K562 (cell line): ENCODE results near the gene CMBL. TPM values are rescaled to one million over a fixed set of nuclear protein-coding genes. Genes with fewer than 3 reads are reported as not detected.

Source experiments
- ATAC-seq: fragments of 200-7000 bp; cut with Tn5 transposase; 3 replicates; pipeline ENCODE4 v1.9.1; 2020; ENCODE audit warnings: moderate library complexity
- BruUV-seq: library from RNA; stranded (reverse); fragments of 400-500 nt; replicated peaks from 2 replicates; lab custom pipeline; 2021; lab: Mats Ljungman, UMichigan
- CTCF ChIA-PET: fragments of 300-600 bp; formaldehyde crosslinking; extraction: SDS; loops from one replicate; lab custom pipeline; 2021; ENCODE audit warnings: low intra/inter-chr PET ratio; lab: Yijun Ruan, JAX
- POLR2A ChIA-PET: fragments of 300-600, 350-650 bp; sonication (Branson Sonifier 250); formaldehyde crosslinking; extraction: SDS; loops from one replicate; lab custom pipeline; 2021; ENCODE audit warnings: antibody characterized with exemption, inconsistent platforms; lab: Yijun Ruan, JAX
- DNase-seq, 4 experiments: peaks; one replicate each; pipeline versions ENCODE4 v3.0.0 to v3.0.0-alpha.2; 2011 to 2018; ENCODE audit warnings: low spot score in 3 of 4, mixed read lengths in 3 of 4; ENCODE audit errors: extremely low read depth in 1 of 4
- FAIRE-seq: peaks from 2 replicates; lab custom pipeline; 2011; peaks lifted over from hg19 to GRCh38; lab: Jason Lieb, UNC
- H2AFZ ChIP-seq: 2 replicates; pipeline ENCODE4 v1.6.0; 2011; ENCODE audit warnings: low read depth, low read length, control low read depth, inconsistent platforms
- H3K27ac ChIP-seq: fragments of 200-600 bp; 3 replicates; pipeline ENCODE4 v1.8.0; 2011; ENCODE audit warnings: low read depth, mild to moderate bottlenecking, control low read depth, inconsistent platforms, low read length, moderate library complexity, mixed read lengths; ENCODE audit errors: extremely low read depth
- H3K27me3 ChIP-seq, 2 experiments: fragments of 300-600 bp in 1 of 2; 2 replicates in 1 of 2; 3 replicates in 1 of 2; pipeline versions ENCODE4 v1.6.0 to v1.8.0; 2011; ENCODE audit warnings: inconsistent platforms in 2 of 2, low read length in 2 of 2, mild to moderate bottlenecking in 1 of 2, mixed read lengths in 1 of 2, moderate library complexity in 1 of 2; ENCODE audit not compliant: control insufficient read depth in 2 of 2, insufficient read depth in 2 of 2
- H3K36me3 ChIP-seq: fragments of 300-600 bp; 3 replicates; pipeline ENCODE4 v1.8.0; 2011; ENCODE audit warnings: mild to moderate bottlenecking, low read length, inconsistent platforms; ENCODE audit not compliant: control insufficient read depth, insufficient read depth
- H3K4me1 ChIP-seq, 2 experiments: fragments of 200-600 bp in 1 of 2; replicated peaks in 1 of 2; 2 replicates in 1 of 2; 3 replicates in 1 of 2; pipeline versions ENCODE4 v1.5.1 to v1.8.0; 2011; ENCODE audit warnings: inconsistent platforms in 2 of 2, low read length in 2 of 2, mild to moderate bottlenecking in 1 of 2, mixed read lengths in 1 of 2, moderate library complexity in 1 of 2; ENCODE audit not compliant: control insufficient read depth in 2 of 2, insufficient read depth in 2 of 2
- H3K4me2 ChIP-seq: 2 replicates; pipeline ENCODE4 v1.6.1; 2011; ENCODE audit warnings: low read length, control low read depth, inconsistent platforms, mixed read lengths; ENCODE audit not compliant: insufficient read depth
- H3K4me3 ChIP-seq: fragments of 200-600 bp; sonication (generic), shearing (Covaris generic); 2 replicates; pipeline ENCODE4 v1.5.1; 2016; ENCODE audit warnings: control low read depth, inconsistent platforms
- H3K79me2 ChIP-seq: fragments of 200-600 bp; 3 replicates; pipeline ENCODE4 v1.8.0; 2011; ENCODE audit warnings: low read length, inconsistent platforms; ENCODE audit not compliant: control insufficient read depth, insufficient read depth
- H3K9ac ChIP-seq, 2 experiments: 2 replicates each; pipeline versions ENCODE4 v1.6.0 to v1.6.1; 2011; ENCODE audit warnings: low read depth in 2 of 2, low read length in 2 of 2, control low read depth in 1 of 2, inconsistent platforms in 1 of 2, mild to moderate bottlenecking in 1 of 2, mixed read lengths in 1 of 2; ENCODE audit not compliant: insufficient read depth in 1 of 2
- H3K9me1 ChIP-seq: one replicate; pipeline ENCODE4 v1.6.0; 2011; ENCODE audit warnings: inconsistent platforms, mild to moderate bottlenecking, low read length, moderate library complexity; ENCODE audit not compliant: control insufficient read depth, insufficient read depth
- H3K9me3 ChIP-seq: replicated peaks from 2 replicates; pipeline ENCODE4 v1.5.1; 2011; ENCODE audit warnings: low read depth, low read length, inconsistent platforms; ENCODE audit not compliant: control insufficient read depth, insufficient read depth
- H4K20me1 ChIP-seq: replicated peaks from 2 replicates; pipeline ENCODE4 v1.6.1; 2011; ENCODE audit warnings: low read length, inconsistent platforms, mixed read lengths; ENCODE audit not compliant: control insufficient read depth, insufficient read depth
- BHLHE40 ChIP-seq: IDR thresholded peaks from 2 replicates; pipeline ENCODE4 v1.6.1; 2011; ENCODE audit warnings: low read length, improper control_type of control experiment
- CBX5 ChIP-seq: IDR thresholded peaks from 2 replicates; pipeline ENCODE4 v1.6.1; 2014; ENCODE audit warnings: low read depth, borderline replicate concordance
- CHD2 ChIP-seq: IDR thresholded peaks from 2 replicates; pipeline ENCODE4 v1.6.1; 2011; ENCODE audit warnings: low read depth, low read length
- COPS2 ChIP-seq: fragments of 450-650 bp; conservative IDR thresholded peaks from 2 replicates; pipeline ENCODE4 v1.6.1; 2016; ENCODE audit warnings: mild to moderate bottlenecking, moderate library complexity
- DPF2 ChIP-seq: fragments of 450-650 bp; IDR thresholded peaks from 2 replicates; pipeline ENCODE4 v1.6.1; 2016
- EGR1 ChIP-seq: fragments of 450-650 bp; conservative IDR thresholded peaks from 2 replicates; pipeline ENCODE4 v1.6.1; 2017; ENCODE audit warnings: mild to moderate bottlenecking
- GATAD2B ChIP-seq: fragments of 450-650 bp; IDR thresholded peaks from 2 replicates; pipeline ENCODE4 v1.6.1; 2017; ENCODE audit warnings: mild to moderate bottlenecking, borderline replicate concordance
- HNRNPL ChIP-seq: fragments of 200-400 bp; formaldehyde crosslinking; IDR thresholded peaks from 2 replicates; pipeline ENCODE4 v1.6.1; 2017; ENCODE audit warnings: low read depth, mild to moderate bottlenecking, low read length
- ID3 ChIP-seq, 2 experiments: fragments of 250-450 bp in 1 of 2; fragments of 450-650 bp in 1 of 2; sonication (Bioruptor Pico) in 1 of 2; IDR thresholded peaks; 2 replicates each; pipeline versions ENCODE4 v1.6.1 to v1.8.0; 2016 to 2021; ENCODE audit warnings: mild to moderate bottlenecking in 2 of 2, moderate library complexity in 2 of 2, missing compliant biosample characterization in 1 of 2, missing genetic modification characterization in 1 of 2
- NUFIP1 ChIP-seq: fragments of 450-650 bp; IDR thresholded peaks from 2 replicates; pipeline ENCODE4 v1.6.1; 2018; ENCODE audit not compliant: partially characterized antibody
- POLR3A ChIP-seq: IDR thresholded peaks from 2 replicates; pipeline ENCODE4 v1.6.1; 2011; ENCODE audit warnings: borderline replicate concordance, mild to moderate bottlenecking, moderate library complexity; ENCODE audit not compliant: insufficient read length, insufficient read depth; ENCODE audit errors: extremely low read depth
- RFX7 ChIP-seq: fragments of 250-450 bp; sonication (Bioruptor Pico); IDR thresholded peaks from 2 replicates; pipeline ENCODE4 v1.5.1; 2021; ENCODE audit warnings: mild to moderate bottlenecking
- SIX5 ChIP-seq, 2 experiments: IDR thresholded peaks; 2 replicates each; pipeline ENCODE4 v1.6.1; 2011; ENCODE audit warnings: low read length in 2 of 2, borderline replicate concordance in 1 of 2, low read depth in 1 of 2, mild to moderate bottlenecking in 1 of 2, moderate library complexity in 1 of 2; ENCODE audit not compliant: insufficient read depth in 1 of 2
- TCF7 ChIP-seq: sonication (generic); IDR thresholded peaks from 2 replicates; pipeline ENCODE4 v1.6.1; 2016; ENCODE audit warnings: antibody characterized with exemption, borderline replicate concordance
- TEAD1 ChIP-seq, 2 experiments: fragments of 450-650 bp in 1 of 2; sonication (generic) in 1 of 2; formaldehyde crosslinking; IDR thresholded peaks; 2 replicates each; pipeline versions ENCODE4 v1.4.0 to v1.8.0; 2020 to 2022; ENCODE audit warnings: mild to moderate bottlenecking in 2 of 2, missing genetic modification reagents in 1 of 2
- ZNF609 ChIP-seq: sonication (generic); formaldehyde crosslinking; IDR thresholded peaks from 2 replicates; pipeline ENCODE4 v1.8.1; 2023; ENCODE audit warnings: missing genetic modification reagents, mild to moderate bottlenecking, borderline replicate concordance
- WGBS: fragments of 100-300 bp; shearing (Covaris generic); methylation state at CpG from one replicate; pipeline ENCODE4 v1.1.6; 2016; ENCODE audit warnings: low coverage, mixed read lengths; ENCODE audit not compliant: insufficient coverage; ENCODE audit errors: missing lambda C conversion rate; 5-methylcytosine and 5-hydroxymethylcytosine counted together
- in situ Hi-C: fragments of 300-500 bp; cut with MboI; formaldehyde crosslinking; loops from 4 replicates; pipeline ENCODE4 v1.15.0; 2018; ENCODE audit warnings: inconsistent platforms, mixed read lengths
- intact Hi-C: fragments of 100-400 bp; cut with micrococcal nuclease; formaldehyde crosslinking; loops from 2 replicates; pipeline ENCODE4 v1.14.2; 2022
- polyA plus RNA-seq, 8 experiments: library from polyadenylated mRNA; depleted of rRNA in 4 of 8; stranded (reverse) in 5 of 8; unstranded in 3 of 8; fragments of >200 nt; fragmentation: Nextera tagmentation in 2 of 8; fragmentation: Illumina TruSeq in 1 of 8; extraction: Ambion mirVana in 2 of 8; extraction: Trizol in 1 of 8; gene quantifications; 2 replicates each; pipeline versions ENCODE4 v1.2.1 to v1.2.3, GENCODE V29; 2011 to 2014; ENCODE audit warnings: inconsistent platforms in 1 of 8, missing spikeins in 1 of 8
- total RNA-seq, 7 experiments: library from RNA; depleted of rRNA in 6 of 7; stranded (reverse); fragments of >200 nt in 6 of 7; fragmentation: Illumina TruSeq in 2 of 7; extraction: Trizol in 2 of 7; gene quantifications; 2 replicates each; pipeline versions ENCODE4 v1.2.1 to v1.2.3, GENCODE V29; 2011 to 2021; ENCODE audit warnings: low replicate concordance in 1 of 7

The CMBL gene
- total and polyA plus RNA-seq, 9 of the 15 experiments (the other 6 are each of a cell fraction or from before 2014, with no cell fraction given) = 22.6 to 192 (median 71.1) TPM

- peaks cover 73% of the 10 kb centered on the region for H3K79me2 ChIP-seq
- CTCF ChIA-PET = no interaction called here
- H3K4me3 ChIP-seq = peak within 1 kb of the TSS; percentile 60
- FAIRE-seq (peak; percentile 46), DNase-seq (peak; percentile 91 to 99 (median 92)), ATAC-seq (peak; percentile 80)
- H4K20me1 ChIP-seq = peaks cover 33% of the 10 kb centered on the region
- no peaks in the 10 kb centered on the region for H3K9me3 ChIP-seq
- in situ Hi-C loops = no loop called here
- H3K4me2 ChIP-seq = peak within 1 kb of the TSS; percentile 95
- no peaks in the 10 kb centered on the region for H3K9me1 ChIP-seq
- BruUV-seq = TSS peak; percentile 96
- POLR2A ChIA-PET = interaction anchor here (0.6 to 4.0 kb wide), 26 partner anchors 10 to 125 kb away, joined by 3 to 38 read pairs (median 6); partner anchors contain the start of genes ATPSCKMT and CCT5
- peaks cover 22 to 34% of the 10 kb centered on the region in 2 experiments for H3K4me1 ChIP-seq
- peak within 1 kb of the TSS; percentile 93 to 97 for H3K9ac ChIP-seq
- H3K27me3 ChIP-seq = no peaks in the 10 kb centered on the region
- peaks cover 15% of the 10 kb centered on the region; the same call in 2 of the 3 replicates for H3K36me3 ChIP-seq
- intact Hi-C loops = loop anchor here (1.0 to 10.0 kb wide), 4 partner anchors 34 to 151 kb away; partner anchors contain the start of gene CCT5
- peak within 1 kb of the TSS; percentile 86 for H2AFZ ChIP-seq
- peak within 1 kb of the TSS; percentile 96 for H3K27ac ChIP-seq
- WGBS = under 1% methylated on average over 51 of the region's 92 CpGs
- TF ChIP-seq ZNF609 (CRISPR knock-in tag) (peak; percentile 10; the same call in 1 of the 2 replicates), EGR1 (peak; percentile 45), POLR3A (no peak), TCF7 (peak; percentile 15; the same call in 1 of the 2 replicates), TEAD1 (CRISPR knock-in tag; IDR thresholded peaks at IDR 0.05) (peak in 1 of 2 experiments; percentile 50; a peak in 1 of 4 replicates), NUFIP1 (no peak), RFX7 (0 out of 2 replicates have a peak, but pooled peaks have one; percentile 51), COPS2 (no peak), DPF2 (peak; percentile 61; the same call in 1 of the 2 replicates), ID3 (CRISPR knock-in tag; IDR thresholded peaks at IDR 0.05) (peak; percentile 74), ID3 (tag; IDR thresholded peaks at IDR 0.05) (peak; percentile 78), SIX5 (IDR thresholded peaks at IDR 0.05; ENCODE audit: borderline replicate concordance in 1 of 2, insufficient read depth in 1 of 2, low read depth in 1 of 2, low read length in 2 of 2) (no peak), BHLHE40 (peak; percentile 73), CHD2 (peak; percentile 78), GATAD2B (no peak), HNRNPL (peak; percentile 23; the same call in 1 of the 2 replicates), CBX5 (0 out of 2 replicates have a peak, but pooled peaks have one; percentile 23)
Measured at GRCh38 chr5:10353241-10354047, 45.7 kb upstream of the CMBL start, which contains the start of gene MARCHF6. Gene MARCHF6 (plus strand): TSS chr5:10353695. CDS start chr5:10353899, 204 bp downstream.
